NCI-H524 treated with DMSO at 0.1 percent for 48 hours (cell line): ENCODE data around the gene INSYN1.
A peak's percentile ranks its signal among the peaks of the same experiment; 100 is the strongest.
"Not testable (repeated sequence)": the region's sequence is repeated elsewhere in the genome, so short reads cannot be mapped to it uniquely, and the experiment has no call there.

Source experiments
- DNase-seq: peaks from one replicate; lab custom pipeline; 2025; lab: John Stamatoyannopoulos, UW

INSYN1 gene

GRCh38 chr15:73749533-73749932 is 3.6 kb downstream of the INSYN1 start:
- no peak for DNase-seq

DNA sequence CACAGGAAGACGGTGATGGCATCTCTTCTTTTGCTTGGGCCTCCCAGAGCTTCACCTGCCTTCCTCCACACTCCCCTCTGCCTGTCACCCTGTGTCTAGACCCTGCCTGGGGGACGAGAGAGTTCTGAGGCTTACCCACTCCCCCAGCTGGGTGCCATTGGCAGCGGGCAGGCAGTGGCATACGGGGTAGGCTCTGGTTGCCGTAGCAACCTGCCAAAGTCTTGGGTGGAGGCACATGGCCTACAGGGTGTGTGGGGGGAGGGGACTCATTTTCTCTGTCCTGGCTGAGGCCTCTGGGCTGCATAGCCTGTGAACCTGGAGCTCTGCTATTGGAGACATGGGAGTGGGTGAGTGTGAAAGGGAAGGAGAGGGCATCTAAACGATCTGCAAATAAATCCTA is 4.4 kb downstream of the INSYN1 start:
- peak; percentile 41 for DNase-seq

GRCh38 chr15:73747847-73748590 is 5.1 kb downstream of the INSYN1 start:
- DNase-seq: peak; percentile 59

DNA sequence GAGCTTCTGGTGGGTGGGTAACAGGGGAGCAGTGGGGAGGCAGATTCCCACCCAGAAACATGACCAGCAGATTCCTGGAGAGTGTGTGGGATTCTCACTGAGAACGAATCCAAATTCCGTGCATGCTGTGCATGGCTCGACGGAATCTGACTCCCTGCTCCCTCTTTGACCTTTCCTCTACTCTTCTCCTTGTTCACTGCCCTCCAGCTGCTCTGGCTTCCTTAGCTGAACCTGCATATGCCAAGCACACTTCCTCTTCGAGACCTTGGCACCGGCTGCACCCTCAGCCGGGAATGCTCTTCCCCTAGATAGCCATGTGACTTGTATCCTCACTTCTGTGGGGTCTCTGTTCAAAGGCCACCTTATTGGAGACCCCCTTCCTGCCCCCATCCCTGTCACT is 6.3 kb downstream of the INSYN1 start:
- no peak for DNase-seq

DNA sequence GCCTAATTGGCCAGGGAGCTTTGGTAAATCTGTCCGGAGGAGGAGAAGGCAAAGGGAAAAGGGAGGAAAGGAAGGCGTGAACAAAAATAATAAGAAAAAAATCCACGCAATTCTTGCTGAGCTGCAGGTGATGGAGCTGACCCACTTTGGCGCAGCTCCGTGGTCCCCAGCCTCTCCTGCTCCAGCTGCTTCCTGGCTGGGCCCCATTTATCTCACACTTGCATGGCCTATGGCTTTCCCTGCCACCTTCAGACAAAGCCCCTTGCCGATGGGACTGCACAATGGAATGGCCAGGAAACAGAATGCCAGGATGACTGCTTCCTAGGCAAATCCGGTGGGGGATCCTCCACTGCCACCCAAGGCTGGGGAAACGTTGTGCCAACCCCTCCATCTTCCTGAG is 6.9 kb downstream of the INSYN1 start:
- DNase-seq: no peak

DNA sequence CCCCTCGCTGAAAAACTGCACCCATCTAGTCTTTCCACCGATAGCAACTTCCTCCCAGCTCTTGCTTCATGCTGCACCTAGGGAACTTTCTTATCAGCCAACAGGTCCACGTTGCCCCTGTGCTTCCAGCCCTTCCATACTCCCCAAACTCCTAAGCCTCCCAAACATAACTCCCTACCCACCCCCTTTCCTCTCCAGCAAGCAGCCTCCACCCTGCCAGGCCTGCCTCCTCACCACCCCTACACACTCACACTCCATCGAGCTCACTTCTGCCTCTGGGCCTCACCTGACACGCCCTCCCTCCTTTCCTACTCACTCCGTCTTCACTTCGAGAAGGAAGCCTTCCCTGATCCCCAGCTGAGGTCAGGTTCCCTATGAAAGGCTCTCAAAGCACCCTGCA is 8.1 kb downstream of the INSYN1 start:
- no peak for DNase-seq

DNA sequence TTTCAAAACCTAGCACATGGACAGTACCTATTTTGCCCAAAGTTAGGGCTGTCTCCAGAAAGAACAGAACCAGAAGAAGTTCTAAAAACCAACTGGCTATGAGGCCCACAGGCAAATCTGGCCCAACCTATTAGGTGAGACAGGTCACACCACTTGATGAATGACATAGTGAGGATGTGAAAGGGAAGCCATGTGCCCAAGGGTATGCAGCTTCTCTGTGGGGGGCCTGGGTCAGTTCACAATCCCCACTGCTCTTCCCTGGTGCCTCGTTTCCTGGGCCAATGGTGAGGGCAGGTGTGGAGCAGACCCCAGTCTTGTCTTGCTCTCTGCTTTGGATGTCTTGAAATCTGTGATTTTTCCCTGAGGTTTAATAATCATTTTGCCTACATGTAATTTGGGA is 8.9 kb downstream of the INSYN1 start:
- DNase-seq: no peak

DNA sequence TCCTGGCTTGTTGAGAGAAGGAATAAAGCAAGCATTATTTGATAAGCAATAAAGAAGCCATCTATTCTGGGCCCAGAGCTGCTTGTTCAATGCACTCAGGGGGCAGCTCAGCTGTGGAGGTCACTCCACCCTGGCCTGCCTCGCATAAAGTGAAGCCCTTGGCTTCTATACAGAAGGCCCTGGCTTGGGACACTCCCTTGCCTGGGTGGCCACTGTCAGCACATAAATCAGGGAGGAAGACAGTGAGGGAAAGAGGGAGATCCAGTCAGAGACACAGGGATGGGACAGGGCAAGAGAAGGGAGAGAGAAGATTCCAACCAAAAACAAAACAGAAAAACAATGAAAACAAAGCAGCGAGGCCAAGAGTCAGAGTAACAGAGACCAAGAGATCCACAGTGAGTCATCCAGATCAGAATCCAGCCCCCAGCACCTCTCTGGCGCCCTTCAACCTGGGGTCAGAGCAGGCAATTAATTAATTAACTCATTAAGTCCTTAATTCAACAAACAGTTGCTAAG is 11.8 kb downstream of the INSYN1 start:
- no peak for DNase-seq

DNA sequence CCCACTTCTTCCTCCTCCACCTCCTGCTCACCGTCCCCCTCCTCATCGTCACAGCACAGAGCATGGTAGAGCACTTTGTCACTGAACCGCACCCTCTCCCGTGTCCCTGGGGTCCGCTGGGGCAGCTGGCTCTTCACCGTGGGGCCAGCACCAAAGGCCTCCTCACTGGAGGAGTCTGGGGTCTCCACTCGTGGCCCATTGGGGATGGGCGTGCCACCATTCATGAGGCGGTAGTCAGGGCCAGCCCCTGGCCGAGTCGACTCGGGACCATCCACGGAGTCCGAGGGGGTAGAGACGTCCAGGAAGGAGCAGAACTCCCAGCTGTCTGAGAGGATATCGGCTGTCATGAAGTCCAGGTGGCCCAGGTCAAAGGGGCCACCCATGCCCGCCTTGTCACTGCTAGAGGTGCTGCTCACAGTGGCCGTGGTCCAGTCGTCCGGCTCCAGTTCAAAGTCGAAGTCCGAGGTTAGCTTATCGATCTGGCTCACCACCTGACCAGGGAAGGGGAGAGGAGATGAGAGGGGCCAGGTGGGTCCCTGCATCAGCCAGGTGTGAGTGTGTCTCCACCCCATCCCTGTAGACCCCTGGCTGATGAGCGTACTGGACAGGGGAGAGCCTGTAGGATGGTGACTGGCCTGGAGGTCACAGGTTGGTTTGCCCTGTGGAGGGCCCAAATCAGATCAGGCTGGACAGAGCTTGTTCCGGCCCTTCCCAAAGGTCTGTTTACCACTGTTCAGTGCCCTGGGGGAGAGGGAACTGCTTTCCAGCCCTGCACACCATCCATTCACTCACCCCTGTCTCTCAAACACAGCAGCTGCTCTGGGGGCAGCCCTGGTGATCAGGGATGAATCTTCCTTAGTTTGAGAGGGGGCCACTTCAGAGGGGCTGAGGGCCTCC is 12.8 kb downstream of the INSYN1 start:
- DNase-seq: no peak

GRCh38 chr15:73737535-73737934 is 15.6 kb downstream of the INSYN1 start:
- no peak for DNase-seq

GRCh38 chr15:73732930-73733329 is 20.2 kb downstream of the INSYN1 start:
- no peak for DNase-seq

- not testable (repeated sequence) for DNase-seq
Measured at GRCh38 chr15:73732051-73732450, 21.1 kb downstream of the INSYN1 start.

DNA sequence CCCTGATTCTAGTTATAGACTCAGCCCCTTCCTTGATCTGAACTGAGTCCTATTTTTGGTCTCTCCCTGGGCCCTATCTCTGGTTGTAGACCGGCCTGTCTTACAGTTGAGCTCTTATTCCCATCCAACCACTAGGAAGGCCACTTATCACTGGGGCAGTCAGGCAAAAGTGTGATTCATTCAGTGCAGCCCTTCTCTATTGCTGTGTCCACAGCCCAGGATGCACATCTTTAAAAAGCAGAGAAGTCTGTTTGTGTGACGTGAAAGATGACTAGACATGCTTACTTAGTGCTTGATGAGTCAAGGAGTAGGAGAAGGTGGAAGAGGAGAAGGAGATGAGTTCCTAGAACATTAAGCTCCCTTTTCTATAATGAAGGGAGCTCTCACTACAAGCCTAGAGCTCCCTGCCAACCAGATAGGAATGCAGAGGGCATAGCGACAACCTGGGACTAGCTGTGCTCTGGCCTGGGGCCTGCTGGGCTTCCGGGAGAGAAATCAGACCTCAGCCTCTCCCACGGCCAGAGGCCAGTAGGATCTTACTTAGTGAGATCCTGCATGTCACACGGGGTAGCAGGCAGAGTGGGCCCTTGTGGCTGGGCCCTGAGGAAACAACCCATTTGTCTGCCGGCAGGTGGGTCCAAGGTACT is 25.7 kb downstream of the INSYN1 start:
- no peak for DNase-seq

DNA sequence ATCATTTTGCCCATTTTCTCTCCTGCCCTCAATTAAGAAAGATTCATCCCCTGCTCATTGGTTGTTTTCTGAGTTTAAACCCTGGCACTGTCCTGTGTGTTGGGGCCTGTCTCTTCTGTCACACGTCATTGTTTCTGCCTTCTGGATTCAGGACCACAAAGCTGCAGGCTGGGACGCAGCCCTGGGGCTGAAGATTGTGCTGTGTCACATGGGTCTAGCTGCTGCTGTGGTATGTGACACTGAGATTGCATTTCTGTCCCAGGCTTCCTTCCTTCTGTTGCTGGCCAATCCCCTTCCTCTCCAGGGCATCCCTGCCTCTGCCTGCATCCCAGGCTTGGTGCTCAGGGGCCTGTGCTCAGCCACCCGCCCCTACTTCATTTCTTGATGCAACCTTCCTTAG is 28.9 kb downstream of the INSYN1 start:
- DNase-seq: no peak

DNA sequence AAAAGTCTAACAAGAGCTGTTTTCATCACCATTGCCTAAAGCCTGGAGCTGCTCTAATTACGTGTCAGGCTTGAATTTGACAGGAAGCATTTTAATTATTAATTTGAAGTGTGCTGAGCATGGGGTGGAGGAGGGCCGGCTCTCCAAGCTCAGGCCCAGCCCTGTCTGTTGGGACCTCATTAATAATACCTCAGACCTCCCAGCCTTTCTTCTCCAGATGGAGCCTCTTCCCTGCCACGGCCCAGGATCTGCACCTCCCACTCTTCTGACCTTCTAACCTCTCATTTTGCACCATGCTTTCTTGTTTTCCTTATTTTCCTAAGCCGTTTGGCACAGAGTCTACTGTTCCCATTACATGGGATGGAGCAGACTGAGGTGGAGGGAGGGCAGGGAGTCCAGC is 30.0 kb downstream of the INSYN1 start:
- DNase-seq: no peak

GRCh38 chr15:73722425-73722824 is 30.7 kb downstream of the INSYN1 start:
- DNase-seq: no peak

GRCh38 chr15:73718694-73719093 is 34.5 kb downstream of the INSYN1 start:
- DNase-seq: no peak

DNA sequence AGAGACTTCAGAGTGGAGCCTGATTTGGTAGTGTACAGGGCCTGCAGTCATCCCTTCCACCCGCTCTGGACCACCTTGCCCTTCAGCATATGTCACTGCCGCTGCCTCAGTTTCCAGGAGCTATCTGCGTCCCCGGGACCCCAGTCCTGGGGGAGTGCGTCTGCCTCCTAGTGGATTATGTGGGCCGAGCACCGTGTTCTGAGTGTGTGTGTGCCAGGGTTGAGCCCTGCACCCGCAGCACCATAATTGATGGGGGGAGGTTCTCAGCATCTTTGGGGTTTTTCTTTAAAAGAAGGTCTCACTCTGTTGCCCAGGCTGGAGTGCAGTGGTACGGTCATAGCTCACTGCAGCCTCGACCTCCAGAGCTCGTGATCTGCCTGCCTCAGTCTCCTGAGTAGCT is 35.3 kb downstream of the INSYN1 start:
- no peak for DNase-seq

GRCh38 chr15:73717206-73717605 is 35.9 kb downstream of the INSYN1 start:
- no peak for DNase-seq

GRCh38 chr15:73716417-73716816 is 36.7 kb downstream of the INSYN1 start:
- no peak for DNase-seq

DNA sequence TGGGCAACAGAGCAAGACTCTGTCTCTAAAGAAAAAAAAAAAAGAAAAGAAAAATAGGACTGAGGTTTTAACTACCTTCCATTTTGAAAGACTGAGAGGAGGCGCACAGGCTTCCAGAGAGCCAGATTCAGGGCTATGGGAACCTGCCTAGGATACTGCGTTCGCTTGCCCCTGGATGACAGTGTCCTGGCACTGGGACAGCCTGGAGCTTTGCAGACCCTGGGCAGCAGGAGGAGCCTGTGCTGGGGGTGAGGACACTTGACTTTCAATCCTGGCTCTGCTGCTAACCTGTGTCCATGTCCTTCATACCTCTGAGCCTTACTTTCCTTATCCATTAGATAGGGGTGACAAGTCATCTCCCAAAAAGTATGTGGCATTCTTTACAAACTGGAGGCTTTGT is 37.7 kb downstream of the INSYN1 start:
- DNase-seq: no peak

GRCh38 chr15:73714695-73715301 is 38.4 kb downstream of the INSYN1 start:
- no peak for DNase-seq
